HepG2 (cell line): ENCODE measurements around the gene CAMK1D. TPM values are rescaled to one million over a fixed set of nuclear protein-coding genes. Genes with fewer than 3 reads are reported as not detected.
A peak's percentile ranks its signal among the peaks of the same experiment; 100 is the strongest.

Source experiments
- ATAC-seq: fragments of 200-7000 bp; cut with Tn5 transposase; 3 replicates; pipeline ENCODE4 v1.9.1; 2020; ENCODE audit warnings: mild to moderate bottlenecking, moderate library complexity
- BruUV-seq: library from RNA; stranded (reverse); fragments of 400-500 nt; replicated peaks from 2 replicates; lab custom pipeline; 2021; lab: Mats Ljungman, UMichigan
- CTCF ChIA-PET: fragments of 300-600 bp; formaldehyde crosslinking; extraction: SDS; loops from one replicate; lab custom pipeline; 2021; ENCODE audit warnings: low total read pairs, inconsistent platforms, low intra/inter-chr PET ratio; lab: Yijun Ruan, JAX
- POLR2A ChIA-PET: fragments of 350-600 bp; sonication (Branson Sonifier 250); formaldehyde crosslinking; loops from one replicate; lab custom pipeline; 2020; ENCODE audit warnings: antibody characterized with exemption, inconsistent platforms; lab: Yijun Ruan, JAX
- DNase-seq: peaks from one replicate; pipeline ENCODE4 v3.0.0-alpha.2; 2015; ENCODE audit warnings: low spot score
- FAIRE-seq: peaks from 3 replicates; lab custom pipeline; 2011; peaks lifted over from hg19 to GRCh38; lab: Jason Lieb, UNC
- H2AFZ ChIP-seq: one replicate; pipeline ENCODE4 v1.6.1; 2011; ENCODE audit warnings: low read length, inconsistent platforms
- H3K27ac ChIP-seq: fragments of 300-600 bp; 3 replicates; pipeline ENCODE4 v1.8.0; 2011; ENCODE audit warnings: mixed run types, mild to moderate bottlenecking, mixed read lengths, low read length, inconsistent platforms; ENCODE audit not compliant: insufficient read depth; ENCODE audit errors: extremely low read length
- H3K27me3 ChIP-seq, 2 experiments: fragments of 200-600 bp in 1 of 2; 2 replicates in 1 of 2; 3 replicates in 1 of 2; pipeline versions ENCODE4 v1.6.0 to v1.8.0; 2011; ENCODE audit warnings: low read length in 2 of 2, mild to moderate bottlenecking in 2 of 2, moderate library complexity in 2 of 2, inconsistent platforms in 1 of 2; ENCODE audit not compliant: insufficient read depth in 2 of 2, control insufficient read depth in 1 of 2
- H3K36me3 ChIP-seq, 2 experiments: fragments of 200-600 bp in 1 of 2; replicated peaks in 1 of 2; 2 replicates in 1 of 2; 3 replicates in 1 of 2; pipeline versions ENCODE4 v1.5.1 to v1.8.0; 2011; ENCODE audit warnings: low read length in 2 of 2, inconsistent platforms in 1 of 2; ENCODE audit not compliant: insufficient read depth in 2 of 2, control insufficient read depth in 1 of 2
- H3K4me1 ChIP-seq: 2 replicates; pipeline ENCODE4 v1.5.1; 2012; ENCODE audit warnings: low read length, inconsistent platforms; ENCODE audit not compliant: insufficient read depth
- H3K4me2 ChIP-seq: 2 replicates; pipeline ENCODE4 v1.6.0; 2011; ENCODE audit warnings: low read depth, low read length, inconsistent platforms
- H3K4me3 ChIP-seq, 3 experiments: fragments of 200-600 bp in 1 of 3; sonication (generic), shearing (Covaris generic) in 1 of 3; replicated peaks in 1 of 3; 2 replicates each; pipeline ENCODE4 v1.5.1; 2011 to 2016; ENCODE audit warnings: low read length in 3 of 3, inconsistent platforms in 2 of 3, low read depth in 2 of 3, mild to moderate bottlenecking in 2 of 3, control low read depth in 1 of 3, mixed read lengths in 1 of 3; ENCODE audit not compliant: insufficient read depth in 1 of 3
- H3K79me2 ChIP-seq: one replicate; pipeline ENCODE4 v1.6.1; 2011; ENCODE audit warnings: low read length, inconsistent platforms; ENCODE audit not compliant: insufficient read depth
- H3K9ac ChIP-seq: 2 replicates; pipeline ENCODE4 v1.6.0; 2011; ENCODE audit warnings: mild to moderate bottlenecking, low read depth, low read length, inconsistent platforms; ENCODE audit not compliant: insufficient read depth
- H3K9me3 ChIP-seq: 2 replicates; pipeline ENCODE4 v1.5.1; 2012; ENCODE audit warnings: mild to moderate bottlenecking, low read length
- H4K20me1 ChIP-seq: 2 replicates; pipeline ENCODE4 v1.6.0; 2011; ENCODE audit warnings: inconsistent platforms, mild to moderate bottlenecking, low read length, moderate library complexity; ENCODE audit not compliant: insufficient read depth
- ERF ChIP-seq: IDR thresholded peaks from 2 replicates; pipeline ENCODE4 v1.6.1; 2018; ENCODE audit warnings: missing biosample characterization, missing genetic modification reagents
- WGBS: methylation state at CpG from one replicate; pipeline ENCODE4 v1.1.6; 2017; ENCODE audit warnings: low lambda C conversion rate; 5-methylcytosine and 5-hydroxymethylcytosine counted together
- in situ Hi-C: cut with HindIII; loops from 2 replicates; pipeline ENCODE4 v1.10.0; 2017; ENCODE audit warnings: low pct_unique_long_range_greater_than_20kb; ENCODE audit not compliant: extremely low pct_ligation_motif_present
- intact Hi-C: fragments of 100-400 bp; cut with micrococcal nuclease; formaldehyde crosslinking; loops from one replicate; pipeline ENCODE4 v1.10.0; 2022; ENCODE audit not compliant: unreplicated experiment
- polyA plus RNA-seq, 8 experiments: library from polyadenylated mRNA; depleted of rRNA in 3 of 8; stranded (reverse) in 7 of 8; unstranded in 1 of 8; fragments of >200 nt; fragmentation: Illumina TruSeq in 4 of 8; extraction: Trizol in 4 of 8; gene quantifications; 2 replicates each; pipeline versions ENCODE4 v1.2.1 to v1.2.3, GENCODE V29; 2011 to 2016; ENCODE audit warnings: low read depth in 4 of 8, missing spikeins in 1 of 8, mixed read lengths in 1 of 8; ENCODE audit not compliant: insufficient read depth in 1 of 8
- total RNA-seq, 5 experiments: library from RNA; depleted of rRNA; stranded (reverse); fragments of >200 nt; fragmentation: Illumina TruSeq; extraction: Trizol; gene quantifications; 2 replicates each; pipeline ENCODE4 v1.2.3, GENCODE V29; 2016; ENCODE audit warnings: low read depth in 1 of 5
- TF ChIP-seq, protein P1 (sequence below): fragments of 450-650 bp; IDR thresholded peaks from 2 replicates; pipeline ENCODE4 v1.6.1; 2016

Gene CAMK1D
- total and polyA plus RNA-seq, 2 of the 13 experiments (the other 11 are each of a cell fraction or from before 2014, with no cell fraction given): under 0.01 TPM; not detected in 1

DNA sequence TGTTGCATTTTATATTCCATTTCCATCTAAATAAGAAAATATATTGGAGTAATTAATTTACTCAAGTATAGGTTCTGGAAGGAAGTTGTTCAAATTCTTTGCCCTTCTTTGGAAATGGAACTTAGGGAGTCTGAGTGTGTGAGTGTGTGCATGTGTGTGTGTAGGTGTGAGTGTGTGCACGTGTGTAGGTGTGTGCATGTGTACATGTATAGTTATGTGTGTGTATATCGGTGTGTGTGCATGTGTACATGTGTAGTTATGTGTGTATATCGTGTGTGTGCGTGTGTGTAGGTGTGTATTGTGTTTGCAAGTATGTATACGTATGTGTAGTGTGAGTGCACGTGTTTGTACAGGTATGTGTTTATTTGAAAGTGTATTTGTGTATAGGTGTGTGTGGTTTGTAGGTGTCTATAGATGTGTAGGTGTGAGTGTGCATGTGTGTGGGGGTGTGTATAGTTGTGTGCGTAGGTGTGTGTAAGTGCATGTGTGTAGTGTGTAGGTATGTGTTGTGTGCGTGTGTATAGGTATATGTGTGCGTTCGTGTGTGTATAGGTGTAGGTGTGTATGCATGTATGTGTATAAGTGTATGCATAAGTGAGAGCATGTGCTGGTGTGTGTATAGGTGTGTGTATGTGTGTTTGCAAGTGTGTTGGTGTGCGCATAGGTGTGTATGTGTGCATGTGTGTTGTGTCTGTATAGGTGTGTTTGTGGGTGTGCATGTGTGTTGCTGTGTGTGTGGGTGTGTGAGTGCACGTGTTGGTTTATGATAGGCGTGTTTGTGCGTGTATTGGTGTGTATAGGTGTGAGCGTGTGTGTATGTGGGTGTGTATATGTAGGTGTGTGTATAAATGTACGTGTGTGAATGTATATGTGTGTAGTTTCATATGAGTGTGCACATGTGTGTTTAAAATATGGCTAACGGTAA lies 266.2 kb downstream of the CAMK1D start:
- CTCF ChIA-PET: no interaction called here
- POLR2A ChIA-PET: no interaction called here
- WGBS: 38% methylated on average over 17 of the region's 17 CpGs

More for the DNA sequence above, 266.2 kb downstream of the CAMK1D start:
- Histone ChIP-seq H3K79me2 (no peaks in the 10 kb centered on the region), H3K4me3 (no peak overlapping the region), H3K9ac (no peak overlapping the region), H3K4me2 (no peak overlapping the region), H3K9me3 (no peaks in the 10 kb centered on the region), H3K27me3 (peaks cover 2 to 8% of the 10 kb centered on the region in 2 experiments; a peak in 3 of 5 replicates), H3K27ac (no peak overlapping the region), H3K36me3 (no peaks in the 10 kb centered on the region), H4K20me1 (no peaks in the 10 kb centered on the region), H2AFZ (no peak overlapping the region), H3K4me1 (no peaks in the 10 kb centered on the region)
- FAIRE-seq: no peak
- TF ChIP-seq ERF: no peak
- TF ChIP-seq, protein P1, sequence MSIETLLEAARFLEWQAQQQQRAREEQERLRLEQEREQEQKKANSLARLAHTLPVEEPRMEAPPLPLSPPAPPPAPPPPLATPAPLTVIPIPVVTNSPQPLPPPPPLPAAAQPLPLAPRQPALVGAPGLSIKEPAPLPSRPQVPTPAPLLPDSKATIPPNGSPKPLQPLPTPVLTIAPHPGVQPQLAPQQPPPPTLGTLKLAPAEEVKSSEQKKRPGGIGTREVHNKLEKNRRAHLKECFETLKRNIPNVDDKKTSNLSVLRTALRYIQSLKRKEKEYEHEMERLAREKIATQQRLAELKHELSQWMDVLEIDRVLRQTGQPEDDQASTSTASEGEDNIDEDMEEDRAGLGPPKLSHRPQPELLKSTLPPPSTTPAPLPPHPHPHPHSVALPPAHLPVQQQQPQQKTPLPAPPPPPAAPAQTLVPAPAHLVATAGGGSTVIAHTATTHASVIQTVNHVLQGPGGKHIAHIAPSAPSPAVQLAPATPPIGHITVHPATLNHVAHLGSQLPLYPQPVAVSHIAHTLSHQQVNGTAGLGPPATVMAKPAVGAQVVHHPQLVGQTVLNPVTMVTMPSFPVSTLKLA: peak; percentile 74
- BruUV-seq: no TSS peak
- DNase-seq: no peak
- ATAC-seq: no peak
- in situ Hi-C loops (no loop called here), intact Hi-C loops (no loop called here)
